ENCODE data around the gene CORO7.

- no peak for TF ChIP-seq CTCF (IDR thresholded peaks at IDR 0.05; ENCODE audit: low read length)
- no peak for TF ChIP-seq EZH2 (IDR thresholded peaks at IDR 0.05; ENCODE audit: borderline replicate concordance, low read length)
These were observed 44.5 kb upstream of the CORO7 start for GRCh38 chr16:4460936-4461249.
